H1 (cell line): ENCODE results near the gene CD180. TPM values are rescaled to one million over a fixed set of nuclear protein-coding genes. Genes with fewer than 3 reads are reported as not detected.

Experiments used
- CTCF ChIA-PET: fragments of 300-600 bp; sonication (Branson Sonifier 250); formaldehyde crosslinking; loops from one replicate; lab custom pipeline; 2021; ENCODE audit not compliant: partially characterized antibody; lab: Charles Lee
- POLR2A ChIA-PET: fragments of 300-600 bp; sonication (Branson Sonifier 250); formaldehyde crosslinking; loops from one replicate; lab custom pipeline; 2021; ENCODE audit warnings: inconsistent platforms; ENCODE audit not compliant: partially characterized antibody; lab: Charles Lee
- DNase-seq, 2 experiments: peaks; one replicate each; pipeline versions ENCODE4 v3.0.0 to v3.0.0-alpha.2; 2010 to 2022; ENCODE audit warnings: low spot score in 2 of 2, low read depth in 1 of 2, mixed read lengths in 1 of 2
- FAIRE-seq: peaks from 2 replicates; lab custom pipeline; 2011; peaks lifted over from hg19 to GRCh38; lab: Jason Lieb, UNC
- H2AFZ ChIP-seq: 2 replicates; pipeline ENCODE4 v1.8.1; 2012; ENCODE audit warnings: low read length, inconsistent platforms
- H2AK5ac ChIP-seq: 2 replicates; pipeline ENCODE4 v1.6.1; 2013; ENCODE audit warnings: low read depth, low read length
- H2BK120ac ChIP-seq: replicated peaks from 2 replicates; pipeline ENCODE3; 2013; ENCODE audit warnings: low read depth, low read length, inconsistent platforms
- H2BK12ac ChIP-seq: 2 replicates; pipeline ENCODE4 v1.6.1; 2013; ENCODE audit warnings: low read depth, low read length
- H2BK15ac ChIP-seq: 2 replicates; pipeline ENCODE4 v1.6.1; 2013; ENCODE audit warnings: low read length
- H2BK20ac ChIP-seq: 2 replicates; pipeline ENCODE4 v1.6.1; 2013; ENCODE audit warnings: low read length
- H2BK5ac ChIP-seq: 2 replicates; pipeline ENCODE4 v1.6.1; 2013; ENCODE audit warnings: low read depth, low read length
- H3K14ac ChIP-seq: 2 replicates; pipeline ENCODE4 v1.6.1; 2013; ENCODE audit warnings: inconsistent platforms; ENCODE audit not compliant: insufficient read length
- H3K18ac ChIP-seq: 2 replicates; pipeline ENCODE4 v1.6.1; 2013; ENCODE audit warnings: low read length; ENCODE audit errors: extremely low read depth
- H3K23ac ChIP-seq: 2 replicates; pipeline ENCODE4 v1.6.1; 2013; ENCODE audit warnings: inconsistent platforms; ENCODE audit not compliant: insufficient read length
- H3K23me2 ChIP-seq: 2 replicates; pipeline ENCODE4 v1.6.1; 2013; ENCODE audit warnings: low read depth, low read length
- H3K27ac ChIP-seq: 2 replicates; pipeline ENCODE4 v1.6.1; 2011; ENCODE audit warnings: low read depth, low read length, inconsistent platforms
- H3K27me3 ChIP-seq, 4 experiments: replicated peaks in 1 of 4; 1 replicate in 1 of 4; 2 replicates in 3 of 4; pipeline versions ENCODE4 v1.6.1 to v1.8.1; 2011 to 2013; ENCODE audit warnings: low read length in 3 of 4, mild to moderate bottlenecking in 3 of 4, inconsistent platforms in 2 of 4, mixed read lengths in 2 of 4, moderate library complexity in 1 of 4; ENCODE audit not compliant: control insufficient read depth in 3 of 4, insufficient read depth in 3 of 4; ENCODE audit errors: extremely low read depth in 1 of 4
- H3K36me3 ChIP-seq, 4 experiments: 2 replicates each; pipeline versions ENCODE4 v1.6.1 to v1.8.1; 2011 to 2013; ENCODE audit warnings: mild to moderate bottlenecking in 4 of 4, low read length in 3 of 4, moderate library complexity in 2 of 4, control low read depth in 1 of 4, inconsistent platforms in 1 of 4; ENCODE audit not compliant: insufficient read depth in 4 of 4, control insufficient read depth in 2 of 4
- H3K4ac ChIP-seq: replicated peaks from 2 replicates; pipeline ENCODE3; 2013; ENCODE audit warnings: low read length, low read depth, mixed read lengths, inconsistent platforms; ENCODE audit not compliant: insufficient read length
- H3K4me1 ChIP-seq, 4 experiments: replicated peaks in 1 of 4; 1 replicate in 1 of 4; 2 replicates in 3 of 4; pipeline versions ENCODE4 v1.6.1 to v1.8.1; 2011 to 2013; ENCODE audit warnings: low read length in 3 of 4, inconsistent platforms in 2 of 4, mixed read lengths in 1 of 4; ENCODE audit not compliant: insufficient read depth in 4 of 4, control insufficient read depth in 3 of 4
- H3K4me2 ChIP-seq, 2 experiments: 2 replicates each; pipeline versions ENCODE4 v1.6.1 to v1.8.1; 2011 to 2013; ENCODE audit warnings: low read depth in 2 of 2, low read length in 2 of 2, control low read depth in 1 of 2, inconsistent platforms in 1 of 2, mild to moderate bottlenecking in 1 of 2; ENCODE audit not compliant: insufficient read depth in 1 of 2
- H3K4me3 ChIP-seq, 4 experiments: fragments of 200-600, 300-600 bp in 1 of 4; sonication (generic), shearing (Covaris generic), sonication (Bioruptor Twin) in 1 of 4; 2 replicates each; pipeline versions ENCODE4 v1.5.1 to v1.8.1; 2011 to 2016; ENCODE audit warnings: low read length in 4 of 4, low read depth in 3 of 4, control low read depth in 2 of 4, inconsistent platforms in 2 of 4, mild to moderate bottlenecking in 2 of 4, mixed read lengths in 1 of 4, moderate library complexity in 1 of 4; ENCODE audit not compliant: insufficient read depth in 2 of 4; ENCODE audit errors: extremely low read depth in 1 of 4
- H3K56ac ChIP-seq: replicated peaks from 2 replicates; pipeline ENCODE3; 2013; ENCODE audit warnings: low read depth, mild to moderate bottlenecking, mixed read lengths, low read length, inconsistent platforms; ENCODE audit not compliant: insufficient read length
- H3K79me1 ChIP-seq: 2 replicates; pipeline ENCODE4 v1.6.1; 2013; ENCODE audit warnings: low read depth, low read length, control low read depth
- H3K79me2 ChIP-seq, 2 experiments: 2 replicates each; pipeline versions ENCODE4 v1.6.1 to v1.8.1; 2012 to 2013; ENCODE audit warnings: low read length in 2 of 2, mild to moderate bottlenecking in 2 of 2, inconsistent platforms in 1 of 2; ENCODE audit not compliant: insufficient read depth in 2 of 2, control insufficient read depth in 1 of 2
- H3K9ac ChIP-seq, 4 experiments: replicated peaks in 1 of 4; 1 replicate in 1 of 4; 2 replicates in 3 of 4; pipeline versions ENCODE4 v1.6.1 to v1.8.1; 2011 to 2013; ENCODE audit warnings: low read depth in 3 of 4, low read length in 3 of 4, control low read depth in 2 of 4, mild to moderate bottlenecking in 2 of 4, moderate library complexity in 2 of 4, inconsistent platforms in 1 of 4; ENCODE audit errors: extremely low read depth in 1 of 4
- H3K9me3 ChIP-seq, 2 experiments: 2 replicates each; pipeline versions ENCODE4 v1.6.1 to v1.8.1; 2012 to 2013; ENCODE audit warnings: mild to moderate bottlenecking in 2 of 2, moderate library complexity in 2 of 2, control low read depth in 1 of 2, inconsistent platforms in 1 of 2, low read depth in 1 of 2, low read length in 1 of 2, mixed read lengths in 1 of 2; ENCODE audit not compliant: insufficient read depth in 2 of 2
- H4K20me1 ChIP-seq, 2 experiments: replicated peaks in 1 of 2; 2 replicates each; pipeline versions ENCODE3 to v1.8.1; 2011 to 2013; ENCODE audit warnings: inconsistent platforms in 2 of 2, low read length in 2 of 2, mild to moderate bottlenecking in 1 of 2; ENCODE audit not compliant: insufficient read depth in 2 of 2, control insufficient read depth in 1 of 2
- H4K5ac ChIP-seq: 2 replicates; pipeline ENCODE4 v1.6.1; 2013; ENCODE audit warnings: low read length, low read depth, mixed read lengths, inconsistent platforms; ENCODE audit not compliant: insufficient read length
- H4K8ac ChIP-seq: 2 replicates; pipeline ENCODE4 v1.8.0; 2013; ENCODE audit warnings: mild to moderate bottlenecking, moderate library complexity, low read length, inconsistent platforms; ENCODE audit not compliant: insufficient read depth; ENCODE audit errors: extremely low read depth
- H4K91ac ChIP-seq: replicated peaks from 2 replicates; pipeline ENCODE3; 2013; ENCODE audit warnings: low read length, mixed read lengths, inconsistent platforms; ENCODE audit not compliant: insufficient read length
- CHD1 ChIP-seq: IDR thresholded peaks from 2 replicates; pipeline ENCODE4 v1.6.1; 2012; ENCODE audit warnings: low read depth, low read length, improper control_type of control experiment
- EP300 ChIP-seq, 2 experiments: IDR thresholded peaks; 1 replicate in 1 of 2; 2 replicates in 1 of 2; pipeline ENCODE4 v1.6.1; 2011 to 2012; ENCODE audit warnings: low read depth in 2 of 2, low read length in 2 of 2, mild to moderate bottlenecking in 2 of 2, borderline replicate concordance in 1 of 2, inconsistent platforms in 1 of 2, moderate library complexity in 1 of 2
- RNF2 ChIP-seq: fragments of 200-900, 300-1000 bp; sonication (generic); IDR thresholded peaks from 2 replicates; pipeline ENCODE4 v1.7.1; 2016; ENCODE audit warnings: borderline replicate concordance, low read depth, mild to moderate bottlenecking, antibody characterized with exemption, low read length; ENCODE audit not compliant: poor library complexity, severe bottlenecking; ENCODE audit errors: missing control alignments
- RXRA ChIP-seq: IDR thresholded peaks from 2 replicates; pipeline ENCODE4 v1.6.1; 2011; ENCODE audit warnings: low read depth, mild to moderate bottlenecking, low read length, moderate library complexity; ENCODE audit not compliant: insufficient read depth
- SP1 ChIP-seq: IDR thresholded peaks from 2 replicates; pipeline ENCODE4 v1.6.1; 2011; ENCODE audit warnings: low read depth, low read length
- SP4 ChIP-seq: IDR thresholded peaks from 2 replicates; pipeline ENCODE4 v1.6.1; 2012; ENCODE audit warnings: low read length, inconsistent platforms
- TBP ChIP-seq: IDR thresholded peaks from 2 replicates; pipeline ENCODE4 v1.6.1; 2011; ENCODE audit warnings: low read depth, low read length, improper control_type of control experiment
- WGBS, 2 experiments: shearing (Covaris generic) in 1 of 2; methylation state at CpG; one replicate each; pipeline versions ENCODE4 v1.1.6 to v1.1.7; 2013 to 2015; ENCODE audit warnings: low lambda C conversion rate in 2 of 2, mixed read lengths in 2 of 2, inconsistent platforms in 1 of 2, low coverage in 1 of 2, missing lambda C conversion rate in 1 of 2; ENCODE audit not compliant: insufficient replicate concordance in 2 of 2, insufficient coverage in 1 of 2, insufficient read length in 1 of 2; ENCODE audit errors: extremely low coverage in 1 of 2, missing lambda C conversion rate in 1 of 2; 5-methylcytosine and 5-hydroxymethylcytosine counted together
- polyA plus RNA-seq, 7 experiments: library from polyadenylated mRNA; depleted of rRNA in 3 of 7; stranded (reverse) in 5 of 7; unstranded in 2 of 7; fragments of >200 nt in 5 of 7; fragments of 200-250 nt in 2 of 7; gene quantifications; 1 replicate in 5 of 7; 2 replicates in 1 of 7; 4 replicates in 1 of 7; pipeline versions ENCODE4 v1.2.1 to v1.2.3, GENCODE V29; 2011 to 2013; ENCODE audit warnings: missing spikeins in 2 of 7, mixed read lengths in 2 of 7
- total RNA-seq: library from RNA; stranded (reverse); fragmentation: NEBNext Ultra II Directional; extraction: Animal tissue kit (Norgen Biotek cat#: 25700); gene quantifications from 2 replicates; pipeline ENCODE4 v1.2.1, GENCODE V29; 2021
- TF ChIP-seq, protein P1 (sequence below), 3 experiments: IDR thresholded peaks; 1 replicate in 2 of 3; 2 replicates in 1 of 3; pipeline versions ENCODE4 v1.5.1 to v1.6.1; 2011; ENCODE audit warnings: low read length in 3 of 3, mild to moderate bottlenecking in 3 of 3, inconsistent platforms in 2 of 3, low read depth in 1 of 3, moderate library complexity in 1 of 3; ENCODE audit not compliant: insufficient read depth in 1 of 3; ENCODE audit errors: control extremely low read depth in 1 of 3
- TF ChIP-seq, protein P2 (sequence below): IDR thresholded peaks from 2 replicates; pipeline ENCODE4 v1.6.1; 2012; ENCODE audit warnings: inconsistent platforms

Gene CD180
- total and polyA plus RNA-seq, 2 of the 8 experiments (the other 6 are each of a cell fraction or from before 2014, with no cell fraction given): not detected

DNA sequence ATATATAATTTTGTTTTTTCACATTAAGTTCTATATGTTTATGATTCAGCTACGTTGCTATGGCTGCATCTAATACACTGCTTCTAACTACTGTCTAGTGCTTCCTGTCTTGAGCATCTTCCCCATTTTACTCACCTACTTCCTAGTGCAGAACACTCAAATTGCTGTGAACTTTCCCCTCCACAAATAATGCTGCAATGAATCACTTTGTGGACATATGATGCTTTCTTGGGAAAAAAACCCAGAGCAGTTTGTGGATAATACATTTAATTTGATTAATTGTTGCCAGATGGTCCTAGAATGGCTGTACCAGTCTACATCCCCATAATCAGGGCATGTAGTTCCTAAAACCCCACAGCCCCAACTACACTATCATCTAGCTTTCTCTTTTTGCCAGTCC lies 18.5 kb downstream of the CD180 start:
- CTCF ChIA-PET: interaction anchor here (4.8 kb wide), 1 partner anchor 12 kb away, joined by 26 read pairs; no protein-coding TSS in a partner anchor
- no peak overlapping the region for H3K23ac ChIP-seq
- TF ChIP-seq TBP (no peak), RNF2 (no peak), RXRA (no peak), SP1 (no peak), SP4 (no peak), EP300 (IDR thresholded peaks at IDR 0.05; ENCODE audit: borderline replicate concordance in 1 of 2, low read depth in 2 of 2, low read length in 2 of 2) (no peak), CHD1 (no peak)
- TF ChIP-seq, protein P1, sequence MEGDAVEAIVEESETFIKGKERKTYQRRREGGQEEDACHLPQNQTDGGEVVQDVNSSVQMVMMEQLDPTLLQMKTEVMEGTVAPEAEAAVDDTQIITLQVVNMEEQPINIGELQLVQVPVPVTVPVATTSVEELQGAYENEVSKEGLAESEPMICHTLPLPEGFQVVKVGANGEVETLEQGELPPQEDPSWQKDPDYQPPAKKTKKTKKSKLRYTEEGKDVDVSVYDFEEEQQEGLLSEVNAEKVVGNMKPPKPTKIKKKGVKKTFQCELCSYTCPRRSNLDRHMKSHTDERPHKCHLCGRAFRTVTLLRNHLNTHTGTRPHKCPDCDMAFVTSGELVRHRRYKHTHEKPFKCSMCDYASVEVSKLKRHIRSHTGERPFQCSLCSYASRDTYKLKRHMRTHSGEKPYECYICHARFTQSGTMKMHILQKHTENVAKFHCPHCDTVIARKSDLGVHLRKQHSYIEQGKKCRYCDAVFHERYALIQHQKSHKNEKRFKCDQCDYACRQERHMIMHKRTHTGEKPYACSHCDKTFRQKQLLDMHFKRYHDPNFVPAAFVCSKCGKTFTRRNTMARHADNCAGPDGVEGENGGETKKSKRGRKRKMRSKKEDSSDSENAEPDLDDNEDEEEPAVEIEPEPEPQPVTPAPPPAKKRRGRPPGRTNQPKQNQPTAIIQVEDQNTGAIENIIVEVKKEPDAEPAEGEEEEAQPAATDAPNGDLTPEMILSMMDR (IDR thresholded peaks at IDR 0.05; ENCODE audit: control extremely low read depth in 1 of 3, insufficient read depth in 1 of 3, low read depth in 1 of 3, low read length in 3 of 3): no peak
- TF ChIP-seq, protein P2, sequence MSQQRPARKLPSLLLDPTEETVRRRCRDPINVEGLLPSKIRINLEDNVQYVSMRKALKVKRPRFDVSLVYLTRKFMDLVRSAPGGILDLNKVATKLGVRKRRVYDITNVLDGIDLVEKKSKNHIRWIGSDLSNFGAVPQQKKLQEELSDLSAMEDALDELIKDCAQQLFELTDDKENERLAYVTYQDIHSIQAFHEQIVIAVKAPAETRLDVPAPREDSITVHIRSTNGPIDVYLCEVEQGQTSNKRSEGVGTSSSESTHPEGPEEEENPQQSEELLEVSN: no peak

More for the DNA sequence above, 18.5 kb downstream of the CD180 start:
- Histone ChIP-seq H3K4me1 (peaks cover 0 to 5% (median 3%) of the 10 kb centered on the region in 4 experiments; a peak in 4 of 7 replicates), H3K36me3 (peaks cover 0 to 3% (median 0%) of the 10 kb centered on the region in 4 experiments; a peak in 1 of 8 replicates), H3K9ac (no peak overlapping the region), H3K18ac (no peak overlapping the region), H3K27me3 (no peaks in the 10 kb centered on the region; a peak in 2 of 7 replicates), H2BK120ac (no peak overlapping the region), H3K23me2 (no peaks in the 10 kb centered on the region), H4K20me1 (no peaks in the 10 kb centered on the region), H2BK20ac (no peak overlapping the region), H3K79me1 (no peaks in the 10 kb centered on the region), H2BK12ac (no peak overlapping the region), H2AFZ (no peak overlapping the region), H3K4me2 (no peak overlapping the region), H4K5ac (no peak overlapping the region), H2AK5ac (no peak overlapping the region), H3K4me3 (no peak overlapping the region), H2BK5ac (no peak overlapping the region), H3K79me2 (no peaks in the 10 kb centered on the region), H4K91ac (no peak overlapping the region), H3K56ac (no peak overlapping the region), H2BK15ac (no peak overlapping the region), H3K4ac (no peak overlapping the region), H3K9me3 (no peaks in the 10 kb centered on the region; a peak in 1 of 4 replicates), H3K27ac (no peak overlapping the region), H3K14ac (no peak overlapping the region), H4K8ac (no peak overlapping the region)
- FAIRE-seq (no peak), DNase-seq (no peak)
- POLR2A ChIA-PET: no interaction called here
- WGBS, 2 experiments: 91% methylated on average over 1 of the region's 1 CpG; no CpG with 5 or more reads in 1 of the 2 experiments
